Measurements from ENCODE around the gene AFP.

The AFP gene

DNA sequence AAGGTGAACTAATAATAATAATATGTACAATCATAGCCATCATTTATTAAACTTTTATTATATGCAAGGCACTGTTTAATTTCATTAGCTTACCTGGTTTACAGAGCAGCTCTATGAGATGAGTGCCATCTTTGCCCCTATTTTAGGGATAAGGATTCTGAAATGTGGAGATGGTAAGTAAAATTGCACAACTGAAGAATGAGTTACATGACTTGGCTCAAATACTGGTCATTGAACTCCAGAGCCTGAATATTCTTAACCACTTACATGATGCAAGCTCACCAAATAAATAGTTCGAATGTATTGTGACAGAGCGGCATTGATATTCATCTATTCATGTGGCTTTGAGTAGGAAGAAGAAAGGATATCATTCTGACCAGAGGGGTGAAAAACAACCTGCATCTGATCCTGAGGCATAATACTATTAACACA lies 20.2 kb upstream of the AFP start:
- DNase-seq (ENCODE audit: low spot score): no peak

DNA sequence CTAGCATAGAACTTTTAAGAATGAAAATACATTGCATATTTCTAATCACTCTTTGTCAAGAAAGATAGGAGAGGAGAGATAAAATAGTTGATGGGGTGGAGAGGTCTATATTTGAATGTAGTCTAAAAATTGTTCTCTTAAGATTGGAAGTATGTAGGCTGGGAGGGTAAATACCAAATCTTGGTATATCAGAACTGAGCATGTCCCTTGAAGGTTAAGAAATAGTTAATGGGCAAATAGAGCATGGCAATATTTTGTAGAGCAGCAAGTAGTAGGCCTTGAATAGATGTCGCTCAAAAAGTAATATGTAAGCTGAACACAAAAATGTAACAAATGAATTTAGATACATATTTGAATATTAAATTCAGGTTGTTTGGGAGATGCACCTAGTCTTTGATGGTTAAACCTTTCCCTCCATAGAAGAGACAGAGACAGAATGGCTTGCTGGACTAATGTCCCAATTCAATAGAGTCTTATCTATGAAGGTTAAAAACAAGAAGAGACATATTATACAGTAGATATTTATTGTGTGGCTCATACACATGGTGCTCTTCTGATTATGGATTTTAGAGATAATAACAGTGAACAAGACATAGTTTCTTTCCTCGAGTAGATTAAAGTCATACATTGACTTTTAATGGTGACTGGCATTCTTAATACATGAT lies 19.5 kb upstream of the AFP start:
- DNase-seq (ENCODE audit: low spot score): no peak

DNA sequence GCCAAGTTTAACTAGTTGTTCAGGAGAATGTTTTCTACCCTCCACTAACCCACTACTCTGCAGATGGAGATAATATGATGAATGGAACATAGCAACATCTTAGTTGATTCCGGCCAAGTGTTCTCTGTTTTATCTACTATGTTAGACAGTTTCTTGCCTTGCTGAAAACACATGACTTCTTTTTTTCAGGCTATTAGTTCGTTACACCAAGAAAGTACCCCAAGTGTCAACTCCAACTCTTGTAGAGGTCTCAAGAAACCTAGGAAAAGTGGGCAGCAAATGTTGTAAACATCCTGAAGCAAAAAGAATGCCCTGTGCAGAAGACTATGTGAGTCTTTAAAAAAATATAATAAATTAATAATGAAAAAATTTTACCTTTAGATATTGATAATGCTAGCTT lies 18.7 kb upstream of the AFP start:
- no peak for DNase-seq (ENCODE audit: low spot score)

DNA sequence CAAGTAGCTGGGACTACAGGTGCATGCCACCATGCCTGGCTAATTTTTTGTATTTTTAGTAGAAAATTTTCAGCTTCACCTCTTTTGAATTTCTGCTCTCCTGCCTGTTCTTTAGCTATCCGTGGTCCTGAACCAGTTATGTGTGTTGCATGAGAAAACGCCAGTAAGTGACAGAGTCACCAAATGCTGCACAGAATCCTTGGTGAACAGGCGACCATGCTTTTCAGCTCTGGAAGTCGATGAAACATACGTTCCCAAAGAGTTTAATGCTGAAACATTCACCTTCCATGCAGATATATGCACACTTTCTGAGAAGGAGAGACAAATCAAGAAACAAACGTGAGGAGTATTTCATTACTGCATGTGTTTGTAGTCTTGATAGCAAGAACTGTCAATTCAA lies 18.0 kb upstream of the AFP start:
- no peak for DNase-seq (ENCODE audit: low spot score)

GRCh38 chr4:73418677-73419076 lies 17.3 kb upstream of the AFP start:
- DNase-seq (ENCODE audit: low spot score): no peak

DNA sequence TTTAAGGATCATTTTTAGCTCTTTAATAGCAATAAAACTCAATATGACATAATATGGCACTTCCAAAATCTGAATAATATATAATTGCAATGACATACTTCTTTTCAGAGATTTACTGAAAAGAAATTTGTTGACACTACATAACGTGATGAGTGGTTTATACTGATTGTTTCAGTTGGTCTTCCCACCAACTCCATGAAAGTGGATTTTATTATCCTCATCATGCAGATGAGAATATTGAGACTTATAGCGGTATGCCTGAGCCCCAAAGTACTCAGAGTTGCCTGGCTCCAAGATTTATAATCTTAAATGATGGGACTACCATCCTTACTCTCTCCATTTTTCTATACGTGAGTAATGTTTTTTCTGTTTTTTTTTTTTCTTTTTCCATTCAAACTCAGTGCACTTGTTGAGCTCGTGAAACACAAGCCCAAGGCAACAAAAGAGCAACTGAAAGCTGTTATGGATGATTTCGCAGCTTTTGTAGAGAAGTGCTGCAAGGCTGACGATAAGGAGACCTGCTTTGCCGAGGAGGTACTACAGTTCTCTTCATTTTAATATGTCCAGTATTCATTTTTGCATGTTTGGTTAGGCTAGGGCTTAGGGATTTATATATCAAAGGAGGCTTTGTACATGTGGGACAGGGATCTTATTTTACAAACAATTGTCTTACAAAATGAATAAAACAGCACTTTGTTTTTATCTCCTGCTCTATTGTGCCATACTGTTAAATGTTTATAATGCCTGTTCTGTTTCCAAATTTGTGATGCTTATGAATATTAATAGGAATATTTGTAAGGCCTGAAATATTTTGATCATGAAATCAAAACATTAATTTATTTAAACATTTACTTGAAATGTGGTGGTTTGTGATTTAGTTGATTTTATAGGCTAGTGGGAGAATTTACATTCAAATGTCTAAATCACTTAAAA lies 16.6 kb upstream of the AFP start:
- no peak for DNase-seq (ENCODE audit: low spot score)

- DNase-seq (ENCODE audit: low spot score): no peak
These were observed 15.4 kb upstream of the AFP start for GRCh38 chr4:73420615-73421014.

- no peak for DNase-seq (ENCODE audit: low spot score)
These were observed 14.1 kb upstream of the AFP start for GRCh38 chr4:73421708-73422457.

DNA sequence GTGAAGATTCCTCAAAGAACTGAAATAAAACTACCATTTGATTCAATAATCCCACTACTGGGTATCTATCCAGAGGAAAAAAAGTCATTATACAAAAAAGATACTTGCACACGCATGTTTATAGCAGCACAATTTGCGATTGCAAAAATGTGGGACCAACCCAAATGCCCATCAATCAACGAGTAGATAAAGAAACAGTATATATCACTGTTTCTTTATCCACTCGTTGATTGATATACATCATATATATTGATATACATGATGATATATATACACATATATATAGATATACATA lies 13.6 kb upstream of the AFP start:
- DNase-seq (ENCODE audit: low spot score): no peak

DNA sequence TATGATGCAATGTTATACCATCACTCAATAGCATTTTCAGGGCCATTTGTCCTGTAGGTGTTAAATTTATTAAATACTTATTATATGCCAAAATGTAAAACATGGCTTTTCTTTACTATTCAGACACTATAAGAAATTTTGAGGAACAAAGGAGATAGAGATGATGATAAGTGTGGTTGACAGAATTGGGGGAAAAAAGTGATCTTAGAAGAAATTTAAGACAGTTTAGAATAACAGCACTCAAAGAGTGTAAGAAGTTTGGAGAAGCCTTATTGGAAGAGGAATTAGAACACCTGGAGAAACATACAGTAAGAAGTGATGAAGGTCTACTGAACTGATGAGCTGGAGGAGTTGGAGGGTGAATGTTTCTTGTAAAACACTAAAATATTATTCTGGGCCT lies 12.8 kb upstream of the AFP start:
- no peak for DNase-seq (ENCODE audit: low spot score)

- DNase-seq (ENCODE audit: low spot score): no peak
These were observed 9.4 kb upstream of the AFP start for GRCh38 chr4:73426666-73427065.

- no peak for DNase-seq (ENCODE audit: low spot score)
These were observed 6.9 kb upstream of the AFP start for GRCh38 chr4:73429118-73429517.

DNA sequence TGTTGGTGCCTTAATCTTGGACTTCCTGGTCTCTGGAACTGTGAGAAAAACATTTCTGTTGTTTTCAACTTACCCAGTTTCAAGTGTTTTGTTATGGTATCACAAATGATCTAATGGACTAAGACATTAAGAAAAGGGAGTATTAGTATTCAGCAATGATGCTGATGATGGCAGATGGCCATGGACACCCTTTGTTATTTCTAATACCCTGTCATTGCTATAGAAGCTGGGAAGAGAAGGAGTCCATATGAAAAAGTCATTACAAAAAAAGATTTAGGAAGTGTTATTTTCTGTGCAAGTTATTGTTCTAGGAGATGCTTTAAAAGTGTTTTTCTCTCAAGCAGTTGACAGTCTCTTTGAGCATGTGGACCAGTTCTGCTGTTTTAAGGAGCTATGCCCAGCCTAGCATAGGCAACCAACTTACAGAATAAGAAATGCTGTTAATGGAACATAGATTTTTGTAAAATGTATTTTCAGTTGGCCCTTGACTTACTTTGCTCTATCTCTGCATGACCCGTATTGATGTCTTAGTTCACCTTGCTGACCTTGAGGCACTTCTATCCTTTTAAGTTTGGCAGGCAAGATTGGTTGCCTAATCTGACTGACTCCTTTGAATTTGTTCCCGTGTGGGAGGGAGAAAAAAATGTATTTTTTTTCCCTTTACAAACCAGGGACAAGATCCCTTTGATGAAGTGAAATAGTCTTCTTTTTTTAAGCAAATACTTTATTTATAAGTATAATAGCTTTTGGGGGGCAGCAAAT lies 6.0 kb upstream of the AFP start:
- DNase-seq (ENCODE audit: low spot score): no peak

GRCh38 chr4:73431813-73432168 lies 4.2 kb upstream of the AFP start:
- no peak for DNase-seq (ENCODE audit: low spot score)

DNA sequence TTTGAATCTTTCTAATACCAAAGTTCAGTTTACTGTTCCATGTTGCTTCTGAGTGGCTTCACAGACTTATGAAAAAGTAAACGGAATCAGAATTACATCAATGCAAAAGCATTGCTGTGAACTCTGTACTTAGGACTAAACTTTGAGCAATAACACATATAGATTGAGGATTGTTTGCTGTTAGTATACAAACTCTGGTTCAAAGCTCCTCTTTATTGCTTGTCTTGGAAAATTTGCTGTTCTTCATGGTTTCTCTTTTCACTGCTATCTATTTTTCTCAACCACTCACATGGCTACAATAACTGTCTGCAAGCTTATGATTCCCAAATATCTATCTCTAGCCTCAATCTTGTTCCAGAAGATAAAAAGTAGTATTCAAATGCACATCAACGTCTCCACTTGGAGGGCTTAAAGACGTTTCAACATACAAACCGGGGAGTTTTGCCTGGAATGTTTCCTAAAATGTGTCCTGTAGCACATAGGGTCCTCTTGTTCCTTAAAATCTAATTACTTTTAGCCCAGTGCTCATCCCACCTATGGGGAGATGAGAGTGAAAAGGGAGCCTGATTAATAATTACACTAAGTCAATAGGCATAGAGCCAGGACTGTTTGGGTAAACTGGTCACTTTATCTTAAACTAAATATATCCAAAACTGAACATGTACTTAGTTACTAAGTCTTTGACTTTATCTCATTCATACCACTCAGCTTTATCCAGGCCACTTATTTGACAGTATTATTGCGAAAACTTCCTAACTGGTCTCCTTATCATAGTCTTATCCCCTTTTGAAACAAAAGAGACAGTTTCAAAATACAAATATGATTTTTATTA lies 3.6 kb upstream of the AFP start:
- no peak for DNase-seq (ENCODE audit: low spot score)

DNA sequence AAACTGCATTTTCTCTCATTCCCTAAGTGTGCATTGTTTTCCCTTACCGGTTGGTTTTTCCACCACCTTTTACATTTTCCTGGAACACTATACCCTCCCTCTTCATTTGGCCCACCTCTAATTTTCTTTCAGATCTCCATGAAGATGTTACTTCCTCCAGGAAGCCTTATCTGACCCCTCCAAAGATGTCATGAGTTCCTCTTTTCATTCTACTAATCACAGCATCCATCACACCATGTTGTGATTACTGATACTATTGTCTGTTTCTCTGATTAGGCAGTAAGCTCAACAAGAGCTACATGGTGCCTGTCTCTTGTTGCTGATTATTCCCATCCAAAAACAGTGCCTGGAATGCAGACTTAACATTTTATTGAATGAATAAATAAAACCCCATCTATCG lies 2.9 kb upstream of the AFP start:
- DNase-seq (ENCODE audit: low spot score): no peak

- DNase-seq (ENCODE audit: low spot score): no peak
These were observed 1.7 kb upstream of the AFP start for GRCh38 chr4:73434311-73434710.

GRCh38 chr4:73436674-73437557 lies 895 bp downstream of the AFP start:
- no peak for DNase-seq (ENCODE audit: low spot score)

GRCh38 chr4:73437558-73437956 lies 1.5 kb downstream of the AFP start:
- DNase-seq (ENCODE audit: low spot score): no peak

GRCh38 chr4:73438048-73438447 lies 2.0 kb downstream of the AFP start:
- no peak for DNase-seq (ENCODE audit: low spot score)
